Activated CD4-positive, alpha-beta T cell treated with anti-CD3 and anti-CD28 coated beads for 1 hour (primary cell): ENCODE measurements around the gene NDUFA7.

Experiments
- DNase-seq: peaks from one replicate; pipeline ENCODE4 v3.0.0-alpha.2; 2020

Gene NDUFA7

DNA sequence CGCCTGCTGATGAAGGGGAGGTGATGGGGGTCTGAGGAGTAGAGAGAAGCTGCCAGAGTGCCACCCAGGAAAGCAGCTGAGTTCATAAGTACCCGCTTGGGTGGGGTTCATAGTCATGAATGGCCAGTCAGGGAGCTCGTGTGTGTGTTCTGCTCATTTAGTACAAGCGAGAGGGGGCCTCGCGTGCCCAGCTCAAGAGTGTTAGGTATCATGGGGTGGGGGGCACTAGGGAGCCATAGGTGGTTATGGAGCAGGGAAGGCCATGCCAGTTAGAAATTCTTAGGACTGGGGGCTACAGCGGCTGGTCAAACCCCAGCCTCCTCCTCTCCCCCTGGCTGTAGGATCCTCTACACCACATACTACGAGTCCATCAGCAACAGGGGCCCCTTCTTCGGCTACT is 59.8 kb downstream of the NDUFA7 start:
- no peak for DNase-seq
